PC-9 (cell line): ENCODE data around the gene MFSD6.

Experiments
- CTCF ChIP-seq: fragments of 200-600 bp; sonication (generic); conservative IDR thresholded peaks from 2 replicates; pipeline ENCODE4 v1.6.1; 2017; ENCODE audit warnings: mixed run types, antibody characterized with exemption, mild to moderate bottlenecking, moderate library complexity
- EZH2 ChIP-seq: fragments of 200-600 bp; sonication (generic); IDR thresholded peaks from 2 replicates; pipeline ENCODE4 v1.8.0; 2017; ENCODE audit warnings: antibody characterized with exemption, low read depth

GRCh38 chr2:190507135-190507534, 99.0 kb downstream of the MFSD6 start:
- no peak for TF ChIP-seq CTCF
- no peak for TF ChIP-seq EZH2
